GM20431 (cell line): ENCODE measurements around the gene MAGEL2.

Experiments used
- in situ Hi-C: fragments of 300-500 bp; cut with MseI, MboI; formaldehyde crosslinking; loops from one replicate; pipeline ENCODE4 v1.15.0; 2020; ENCODE audit warnings: low sequenced_read_pairs; ENCODE audit not compliant: unreplicated experiment

MAGEL2 gene

GRCh38 chr15:23647421-23648370 lies at the start of gene MAGEL2:
Gene MAGEL2, minus strand, starts transcription at chr15:23647867. Its CDS starts 125 bp downstream, at chr15:23647742.
- in situ Hi-C loops, result no loop called here

GRCh38 chr15:23695282-23695681 lies 47.6 kb upstream of the MAGEL2 start:
- in situ Hi-C loops, result no loop called here

GRCh38 chr15:23694592-23694991 lies 46.9 kb upstream of the MAGEL2 start:
- in situ Hi-C loops, result no loop called here

DNA sequence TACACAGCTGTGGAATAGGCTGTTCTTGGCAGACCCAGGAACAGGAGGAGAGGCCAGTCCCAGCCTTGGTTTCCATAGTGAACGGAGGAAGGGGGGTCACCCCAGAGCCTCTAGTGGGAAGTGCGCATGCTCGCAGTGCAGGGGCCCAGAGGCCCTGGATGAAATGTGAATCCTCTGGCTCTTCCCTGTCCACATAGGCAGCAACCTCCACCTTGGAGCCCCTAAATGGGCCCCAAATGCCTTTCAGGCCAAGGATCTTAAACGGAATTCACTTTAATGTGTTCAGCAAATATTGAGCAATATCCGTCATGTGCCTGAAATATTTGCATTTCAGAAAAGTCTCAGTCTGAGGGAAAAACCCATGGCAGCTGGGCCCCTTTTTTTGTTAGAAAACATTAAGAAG lies 42.8 kb upstream of the MAGEL2 start:
- in situ Hi-C loops, result no loop called here

DNA sequence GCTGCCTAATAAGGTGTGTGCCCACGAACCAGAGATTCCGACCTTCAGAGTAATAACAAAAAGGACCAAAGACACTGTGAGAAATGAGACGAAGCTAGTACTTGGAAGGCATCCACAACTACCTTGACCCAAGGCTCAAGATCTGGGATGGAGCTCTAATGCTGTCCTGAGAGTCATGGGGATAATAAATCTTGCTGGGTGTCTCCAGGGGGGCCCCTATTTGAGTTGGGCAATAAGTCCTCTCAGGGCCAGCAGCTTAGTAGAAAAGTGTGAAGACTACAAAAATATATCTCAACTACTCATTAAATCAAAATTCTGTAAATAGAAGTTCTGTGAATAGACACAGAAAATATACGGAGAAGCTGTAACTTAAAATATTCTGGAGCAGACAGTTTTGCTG lies 42.3 kb upstream of the MAGEL2 start:
- in situ Hi-C loops, result no loop called here

DNA sequence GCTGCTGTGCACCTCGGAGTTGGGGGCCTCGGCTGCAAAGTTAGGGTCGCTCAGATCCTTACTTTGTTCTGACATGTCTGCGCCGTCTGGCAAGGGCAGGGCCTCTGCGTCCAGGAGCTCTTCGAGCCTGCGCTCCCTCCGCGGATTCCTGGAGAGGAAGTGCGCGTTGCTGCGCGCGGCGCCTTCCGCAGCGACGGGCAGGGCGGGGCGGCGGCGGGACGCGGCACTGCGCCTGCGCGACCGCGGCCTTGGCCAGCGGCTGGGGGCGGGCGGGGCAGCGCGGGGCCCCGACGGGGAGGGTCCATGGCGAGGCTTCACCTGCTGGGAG lies 39.4 kb upstream of the MAGEL2 start, which contains the start of gene NDN:
NDN (minus strand) TSS at position 163 of the 328 bp plus-strand sequence; CDS start at position 75, 88 bp downstream.
- in situ Hi-C loops, result no loop called here

DNA sequence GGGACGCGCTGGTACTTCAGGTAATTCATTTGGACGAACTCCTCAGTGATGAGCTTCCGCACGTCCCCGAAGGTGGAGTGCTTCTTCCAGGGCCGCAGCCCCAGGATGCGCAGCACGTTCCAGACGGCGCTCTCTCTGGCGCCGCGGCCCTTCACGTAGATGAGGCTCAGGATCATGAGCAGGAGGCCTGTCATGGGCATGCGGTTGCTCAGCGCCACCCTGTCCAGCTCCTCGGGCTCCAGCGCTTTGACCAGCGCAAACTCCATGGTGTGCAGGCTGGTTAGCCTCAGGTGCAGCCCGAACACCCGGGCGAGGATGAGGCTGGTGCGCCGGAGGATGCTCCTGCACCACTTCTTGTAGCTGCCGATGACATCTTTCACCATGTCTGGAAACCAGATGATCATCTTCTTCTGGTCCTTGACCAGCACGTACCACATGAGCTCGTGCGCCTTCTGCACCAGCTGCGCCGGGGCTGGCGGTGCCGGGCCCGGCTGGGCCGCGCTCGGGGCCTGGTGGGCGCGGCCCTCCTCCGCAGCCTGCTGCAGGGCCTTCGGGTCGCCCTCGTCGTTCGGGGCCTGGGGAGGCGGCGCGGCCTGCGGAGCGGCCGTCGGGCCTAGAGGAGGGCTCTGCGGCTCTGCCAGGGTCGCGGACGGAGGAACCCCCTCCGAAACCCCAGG lies 38.9 kb upstream of the MAGEL2 start:
- in situ Hi-C loops, result no loop called here

DNA sequence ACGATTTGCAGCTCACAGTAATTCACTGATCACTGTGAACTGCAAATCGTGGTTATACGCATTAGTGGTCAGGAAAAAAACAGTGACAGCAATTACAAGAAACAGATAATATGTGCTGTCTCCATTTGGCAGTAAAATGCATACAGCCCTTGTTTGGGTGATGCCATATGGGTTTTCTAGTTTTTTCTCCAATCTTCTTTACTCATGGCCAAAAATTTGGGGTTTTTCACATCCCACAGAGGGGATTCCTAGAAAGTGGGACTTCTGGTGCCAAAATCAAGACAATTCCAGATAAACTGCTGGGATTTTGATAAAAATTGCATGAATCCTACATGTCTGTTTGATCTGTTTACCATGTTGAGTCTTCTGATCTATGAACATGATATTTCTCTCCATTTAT lies 23.8 kb upstream of the MAGEL2 start:
- in situ Hi-C loops, result no loop called here

DNA sequence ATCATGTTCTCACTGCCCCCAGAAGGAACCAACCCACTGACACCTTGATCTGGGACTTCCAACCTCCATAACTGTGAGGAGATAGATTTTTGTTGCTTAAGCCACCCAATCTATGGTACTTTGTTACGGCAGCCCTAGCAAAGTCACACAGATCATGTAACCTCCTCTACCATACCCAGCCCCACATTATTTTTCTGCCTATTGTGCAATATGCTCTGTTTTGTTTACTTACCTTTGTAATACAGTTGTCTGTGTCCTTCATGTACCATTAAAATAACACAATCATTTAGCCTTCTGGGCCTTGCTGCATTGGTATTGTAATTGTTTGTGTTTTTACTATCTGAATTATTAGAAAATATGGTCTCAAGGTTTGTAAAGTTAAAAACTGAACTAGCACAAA lies 23.3 kb upstream of the MAGEL2 start:
- in situ Hi-C loops, result no loop called here

- in situ Hi-C loops, result no loop called here
Observed at GRCh38 chr15:23663232-23663631, 15.6 kb upstream of the MAGEL2 start.

GRCh38 chr15:23648920-23649515 lies 1.4 kb upstream of the MAGEL2 start:
- in situ Hi-C loops, result no loop called here

DNA sequence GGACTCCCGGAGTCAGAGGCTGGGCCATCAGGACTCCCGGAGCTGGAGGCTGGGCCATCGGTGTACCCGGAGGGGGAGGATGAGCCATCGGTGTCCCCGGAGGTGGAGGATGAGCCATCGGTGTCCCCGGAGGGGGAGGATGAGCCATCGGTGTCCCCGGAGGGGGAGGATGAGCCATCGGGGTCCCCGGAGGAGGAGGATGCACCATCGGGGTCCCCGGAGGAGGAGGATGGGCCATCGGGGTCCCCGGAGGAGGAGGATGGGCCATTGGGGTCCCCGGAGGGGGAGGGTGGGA lies 719 bp downstream of the MAGEL2 start:
- in situ Hi-C loops, result no loop called here

DNA sequence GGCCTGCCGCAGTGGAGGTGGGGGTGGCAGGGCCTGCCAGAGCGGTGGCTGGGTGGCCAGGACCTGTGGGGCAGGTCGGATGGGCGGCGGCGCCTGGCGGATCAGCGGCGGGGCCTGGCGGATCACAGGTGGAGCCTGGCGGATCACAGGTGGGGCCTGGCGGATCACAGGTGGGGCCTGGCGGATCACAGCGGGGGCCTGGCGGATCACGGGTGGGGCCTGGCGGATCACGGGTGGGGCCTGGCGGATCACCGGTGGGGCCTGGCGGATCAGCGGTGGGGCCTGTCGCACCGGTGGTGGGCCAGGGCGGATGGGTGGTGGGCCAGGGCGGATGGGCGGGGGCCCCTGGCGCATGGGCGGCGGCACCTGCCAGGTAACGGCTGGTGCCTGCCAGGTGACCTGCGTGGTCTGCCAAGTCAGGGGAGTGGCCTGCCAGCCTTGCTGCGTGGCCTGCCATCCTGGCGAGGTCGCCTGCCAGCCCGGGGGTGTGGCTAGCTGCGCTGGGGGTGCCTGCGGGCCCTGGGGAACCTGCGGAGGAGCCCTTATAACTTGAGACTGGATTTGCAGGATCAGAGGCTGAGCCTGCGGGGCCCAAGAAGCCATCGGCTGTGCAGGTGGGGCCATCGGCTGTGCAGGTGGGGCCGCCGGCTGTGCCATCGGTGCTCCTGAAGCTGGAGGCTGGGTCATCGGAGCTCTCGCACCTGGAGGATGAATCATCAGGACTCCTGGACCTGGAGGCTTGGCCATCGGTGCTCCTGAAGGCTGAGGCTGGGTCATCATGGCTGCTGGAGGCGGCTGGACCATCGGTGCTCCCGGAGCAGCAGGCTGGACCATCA lies 1.3 kb downstream of the MAGEL2 start:
- in situ Hi-C loops, result no loop called here

GRCh38 chr15:23645371-23646164 lies 2.1 kb downstream of the MAGEL2 start:
- in situ Hi-C loops, result no loop called here

DNA sequence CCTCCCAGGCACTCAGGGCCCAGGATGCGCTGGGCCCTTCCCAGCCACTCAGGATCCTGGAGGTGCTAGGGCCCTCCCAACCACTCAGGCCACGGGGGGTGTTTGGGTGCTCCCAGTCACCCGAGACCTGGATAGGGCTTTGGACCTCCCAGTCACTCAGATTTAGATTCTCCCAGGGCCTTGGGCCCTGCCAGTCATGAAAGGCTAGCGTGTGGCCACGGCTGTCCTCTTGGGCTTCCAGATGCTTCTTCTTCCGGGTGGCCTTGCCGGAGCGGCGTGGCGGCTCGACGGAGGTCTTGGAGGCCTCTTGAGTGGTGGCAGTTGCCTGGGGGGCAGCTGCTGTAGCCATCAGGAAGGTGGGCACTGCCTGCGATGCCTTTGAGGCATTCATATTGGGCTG lies 2.8 kb downstream of the MAGEL2 start:
- in situ Hi-C loops, result no loop called here

DNA sequence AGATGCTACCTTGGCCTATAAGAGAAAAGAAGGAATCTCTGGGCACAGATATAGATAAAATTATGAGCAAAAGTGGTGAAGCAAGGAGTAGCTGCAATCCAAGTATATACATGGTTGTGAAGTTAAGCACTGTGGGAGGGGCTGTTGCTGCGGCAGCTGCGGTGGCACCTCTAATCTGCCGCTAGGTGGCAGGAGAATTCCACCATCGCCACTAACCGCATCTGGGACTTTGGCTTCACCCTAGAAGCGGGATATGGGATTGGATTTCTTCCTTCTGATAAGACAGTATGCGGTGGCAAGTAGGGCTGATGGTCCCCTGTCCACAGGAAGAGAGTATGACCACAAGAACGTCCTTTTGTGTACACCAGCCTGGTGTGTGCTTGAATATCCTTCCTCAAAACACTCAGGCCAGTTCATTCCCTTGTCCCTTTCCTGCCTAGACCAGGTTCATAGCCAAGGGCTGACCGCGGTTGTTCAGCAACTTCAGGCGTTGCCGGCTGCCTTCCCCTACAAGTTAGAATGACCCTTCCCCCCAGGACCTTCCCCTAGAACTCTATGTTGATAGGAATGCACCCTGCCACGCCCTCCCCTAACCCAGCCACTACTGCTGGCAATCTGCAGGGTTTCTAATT lies 5.1 kb downstream of the MAGEL2 start:
- in situ Hi-C loops, result no loop called here

GRCh38 chr15:23634181-23634580 lies 13.5 kb downstream of the MAGEL2 start:
- in situ Hi-C loops, result no loop called here

DNA sequence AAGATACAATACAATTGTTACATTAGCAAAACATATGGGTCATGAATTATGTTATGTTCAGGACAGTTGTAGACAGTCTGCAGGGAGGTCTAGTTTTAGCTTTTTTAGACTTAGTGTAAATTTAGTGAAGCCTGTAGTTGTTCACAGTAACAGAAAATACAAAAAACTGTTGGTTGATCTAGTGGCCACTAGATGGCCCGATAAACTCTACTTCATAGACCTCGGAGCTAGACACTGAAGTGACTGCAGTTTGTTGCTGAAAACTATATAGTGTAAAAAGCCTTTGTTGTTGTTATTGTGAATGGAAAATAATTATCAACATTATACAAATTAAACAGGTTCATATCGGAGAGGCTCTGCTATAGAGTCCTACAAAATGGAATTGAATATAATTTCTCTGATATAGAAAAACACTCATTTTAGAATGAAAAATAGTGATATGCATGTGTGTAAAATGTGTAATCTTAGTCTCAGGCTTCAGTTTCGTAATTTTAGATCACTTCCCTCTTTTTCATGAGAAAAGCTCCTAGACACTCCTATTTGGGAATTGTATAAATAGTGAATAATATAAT lies 18.3 kb downstream of the MAGEL2 start:
- in situ Hi-C loops, result no loop called here
